Activated CD4-positive, alpha-beta memory T cell treated with anti-CD3 and anti-CD28 coated beads, Interleukin-2, amount 10 ng/mL, durations not matched to agents 7 days and 5 days (primary cell): ENCODE measurements around the gene EPHA7. TPM values are rescaled to one million over a fixed set of nuclear protein-coding genes. Genes with fewer than 3 reads are reported as not detected.

Source experiments
- CTCF ChIA-PET: fragments of 350-600 bp; sonication (Branson Sonifier 250); formaldehyde crosslinking; loops from one replicate; lab custom pipeline; 2021; ENCODE audit warnings: antibody characterized with exemption, inconsistent platforms; lab: Charles Lee
- POLR2A ChIA-PET: fragments of 350-600 bp; sonication (Branson Sonifier 250); formaldehyde crosslinking; loops from one replicate; lab custom pipeline; 2021; ENCODE audit warnings: antibody characterized with exemption; lab: Charles Lee
- DNase-seq: peaks from one replicate; pipeline ENCODE4 v3.0.0-alpha.2; 2020
- H3K27ac Mint-ChIP-seq: one replicate; pipeline ENCODE4 v1.8.0; 2021; ENCODE audit warnings: mild to moderate bottlenecking, mixed read lengths
- H3K27me3 Mint-ChIP-seq: one replicate; pipeline ENCODE4 v1.8.0; 2021; ENCODE audit warnings: mixed read lengths
- H3K36me3 Mint-ChIP-seq: one replicate; pipeline ENCODE4 v1.8.0; 2021; ENCODE audit warnings: low read depth, mixed read lengths
- H3K4me1 Mint-ChIP-seq: one replicate; pipeline ENCODE4 v1.8.0; 2021; ENCODE audit warnings: mixed read lengths
- H3K4me3 Mint-ChIP-seq: one replicate; pipeline ENCODE4 v1.8.0; 2021; ENCODE audit warnings: mild to moderate bottlenecking, mixed read lengths
- H3K9me3 Mint-ChIP-seq: one replicate; pipeline ENCODE4 v1.8.0; 2021; ENCODE audit warnings: mixed read lengths
- total RNA-seq, 2 experiments: library from RNA; stranded (reverse); gene quantifications; one replicate each; pipeline ENCODE4 v1.2.3, GENCODE V29; 2021

EPHA7 gene
- total RNA-seq, 2 experiments from 2014 or later: not detected

DNA sequence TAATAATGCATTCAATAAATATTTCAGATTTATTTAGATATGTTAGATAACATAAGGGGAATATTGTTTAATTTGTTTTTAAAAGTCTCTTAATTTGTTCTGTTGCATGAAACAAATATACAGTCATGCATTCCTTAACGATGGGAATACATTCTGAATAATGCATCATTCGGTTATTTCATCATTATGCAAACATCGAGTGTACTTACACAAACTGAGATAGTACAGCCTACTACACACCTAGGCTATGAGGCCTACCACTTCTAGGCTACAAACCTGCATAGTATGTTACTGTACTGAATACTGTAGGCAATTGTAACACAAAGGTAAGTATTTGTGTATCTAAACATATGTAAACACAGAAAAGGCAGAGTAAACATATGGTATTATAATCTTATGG, 118.7 kb downstream of the EPHA7 start:
- CTCF ChIA-PET: no interaction called here
- POLR2A ChIA-PET: no interaction called here
- Mint-ChIP-seq H3K4me3 (no peak overlapping the region), H3K27ac (no peak overlapping the region), H3K4me1 (no peaks in the 10 kb centered on the region), H3K9me3 (peaks cover 11% of the 10 kb centered on the region), H3K27me3 (no peaks in the 10 kb centered on the region), H3K36me3 (no peaks in the 10 kb centered on the region)
- DNase-seq: no peak

DNA sequence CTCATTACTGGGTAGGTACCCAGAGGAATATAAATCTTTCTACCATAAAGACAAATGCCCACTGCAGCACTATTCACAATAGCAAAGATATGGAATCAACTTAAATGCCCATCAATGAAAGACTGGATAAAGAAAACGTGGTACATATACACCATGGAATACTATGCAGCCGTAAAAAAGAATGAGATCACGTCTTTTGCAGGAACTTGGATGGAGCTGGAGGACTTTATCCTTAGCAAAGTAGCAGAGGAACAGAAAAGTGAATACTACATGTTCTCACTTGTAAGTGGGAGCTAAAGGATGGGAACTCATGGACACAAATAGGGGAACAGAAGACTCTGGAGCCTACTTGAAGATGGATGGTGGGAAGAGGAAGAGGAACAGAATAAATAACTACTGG, 119.7 kb downstream of the EPHA7 start:
- no peaks in the 10 kb centered on the region for H3K4me1 Mint-ChIP-seq
- H3K27me3 Mint-ChIP-seq: no peaks in the 10 kb centered on the region
- CTCF ChIA-PET: no interaction called here

DNA sequence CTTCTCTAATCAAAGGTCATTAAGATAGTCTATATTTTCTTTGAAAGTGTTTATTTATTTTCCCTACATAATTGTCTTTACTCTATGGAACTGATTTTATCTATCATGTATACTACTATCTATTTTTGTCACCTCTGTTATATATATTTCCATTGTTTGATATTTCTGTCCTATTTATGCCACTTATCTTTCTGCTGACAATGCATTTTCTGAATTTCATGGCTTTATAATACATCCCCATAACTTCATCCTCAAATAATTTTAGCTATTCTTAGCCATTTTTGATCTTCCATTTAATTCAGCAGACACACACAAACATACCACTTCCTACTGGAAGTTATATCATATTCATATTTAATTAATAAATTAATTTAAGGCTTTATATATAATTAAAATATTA, 123.7 kb downstream of the EPHA7 start:
- H3K4me3 Mint-ChIP-seq: no peak overlapping the region
- no peaks in the 10 kb centered on the region for H3K4me1 Mint-ChIP-seq
- no peaks in the 10 kb centered on the region for H3K27me3 Mint-ChIP-seq
- no peak overlapping the region for H3K27ac Mint-ChIP-seq
- H3K9me3 Mint-ChIP-seq: peaks cover 7% of the 10 kb centered on the region
- CTCF ChIA-PET: no interaction called here
- no peak for DNase-seq
- no peaks in the 10 kb centered on the region for H3K36me3 Mint-ChIP-seq
- POLR2A ChIA-PET: no interaction called here

More for the DNA sequence above, 119.7 kb downstream of the EPHA7 start:
- Mint-ChIP-seq H3K36me3 (no peaks in the 10 kb centered on the region), H3K27ac (no peak overlapping the region), H3K4me3 (no peak overlapping the region), H3K9me3 (peaks cover 11% of the 10 kb centered on the region)
- DNase-seq: no peak
- POLR2A ChIA-PET: no interaction called here

DNA sequence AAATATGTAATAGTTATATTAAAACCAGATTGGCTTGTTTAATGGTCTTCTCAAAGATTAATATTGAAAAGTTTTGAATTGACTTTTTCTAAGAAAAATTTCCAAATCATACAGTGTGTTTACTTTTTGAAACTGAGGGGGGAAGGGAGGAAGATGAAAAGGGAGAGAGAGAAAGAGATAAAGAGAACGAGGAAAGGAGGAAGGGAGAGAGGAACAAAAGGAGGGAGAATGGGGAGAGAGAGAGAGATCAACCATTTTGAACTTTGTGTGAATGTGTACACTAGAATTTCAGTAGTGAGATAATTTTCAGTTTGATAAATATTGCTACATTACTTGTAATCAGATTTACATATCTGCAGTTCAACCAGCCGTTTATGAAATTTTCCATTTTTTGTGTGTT, 124.5 kb downstream of the EPHA7 start:
- peaks cover 7% of the 10 kb centered on the region for H3K9me3 Mint-ChIP-seq
- no peaks in the 10 kb centered on the region for H3K27me3 Mint-ChIP-seq
- ChIA-PET CTCF (no interaction called here), POLR2A (no interaction called here)
- H3K36me3 Mint-ChIP-seq: no peaks in the 10 kb centered on the region
- no peak for DNase-seq
- no peaks in the 10 kb centered on the region for H3K4me1 Mint-ChIP-seq
- H3K27ac Mint-ChIP-seq: no peak overlapping the region
- no peak overlapping the region for H3K4me3 Mint-ChIP-seq

DNA sequence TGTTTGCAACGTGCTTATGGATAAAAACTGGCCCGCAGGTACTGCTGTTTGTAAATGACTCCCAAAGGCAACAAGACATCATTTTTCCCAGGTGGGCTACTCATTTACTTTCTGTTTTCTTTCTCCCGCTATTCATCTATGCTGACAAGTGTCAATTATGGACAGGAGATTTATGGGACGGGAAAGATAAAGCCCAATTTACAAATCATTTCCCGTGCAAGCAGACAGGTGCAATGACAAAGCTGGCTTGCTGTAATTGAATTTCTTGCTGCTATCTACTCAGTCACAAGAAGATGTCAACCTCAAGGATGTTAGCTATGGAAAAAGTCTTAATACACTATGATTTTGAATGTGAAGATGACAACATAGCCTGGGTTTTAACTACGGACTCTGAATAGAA, 125.5 kb downstream of the EPHA7 start:
- ChIA-PET CTCF (no interaction called here), POLR2A (no interaction called here)
- no peak overlapping the region for H3K4me3 Mint-ChIP-seq
- no peaks in the 10 kb centered on the region for H3K36me3 Mint-ChIP-seq
- H3K9me3 Mint-ChIP-seq: peaks cover 2% of the 10 kb centered on the region
- no peak for DNase-seq
- H3K27me3 Mint-ChIP-seq: no peaks in the 10 kb centered on the region
- H3K27ac Mint-ChIP-seq: no peak overlapping the region
- H3K4me1 Mint-ChIP-seq: no peaks in the 10 kb centered on the region

DNA sequence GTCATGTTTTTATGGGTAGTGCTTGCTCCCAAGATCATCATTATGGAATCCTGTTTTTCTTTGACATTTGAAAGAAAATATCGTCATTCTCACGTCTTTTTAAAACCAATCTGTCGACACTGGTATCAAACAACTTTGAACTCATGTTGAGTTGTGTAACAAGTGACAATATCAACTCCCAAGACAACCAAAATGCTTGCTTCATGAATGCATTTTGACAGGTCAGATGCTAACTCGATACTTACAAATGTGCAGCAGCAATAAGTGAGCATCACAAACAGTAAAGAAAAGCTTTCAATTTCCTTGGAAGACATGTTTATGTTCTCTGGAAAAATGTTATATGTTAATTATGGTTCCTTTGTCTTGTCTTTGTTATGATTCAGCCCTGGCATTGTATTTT, 125.9 kb downstream of the EPHA7 start:
- H3K36me3 Mint-ChIP-seq: no peaks in the 10 kb centered on the region
- CTCF ChIA-PET: no interaction called here
- no peak for DNase-seq
- H3K4me3 Mint-ChIP-seq: no peak overlapping the region
- no peak overlapping the region for H3K27ac Mint-ChIP-seq
- POLR2A ChIA-PET: no interaction called here
- peaks cover 2% of the 10 kb centered on the region for H3K9me3 Mint-ChIP-seq
- no peaks in the 10 kb centered on the region for H3K27me3 Mint-ChIP-seq
- H3K4me1 Mint-ChIP-seq: no peaks in the 10 kb centered on the region

DNA sequence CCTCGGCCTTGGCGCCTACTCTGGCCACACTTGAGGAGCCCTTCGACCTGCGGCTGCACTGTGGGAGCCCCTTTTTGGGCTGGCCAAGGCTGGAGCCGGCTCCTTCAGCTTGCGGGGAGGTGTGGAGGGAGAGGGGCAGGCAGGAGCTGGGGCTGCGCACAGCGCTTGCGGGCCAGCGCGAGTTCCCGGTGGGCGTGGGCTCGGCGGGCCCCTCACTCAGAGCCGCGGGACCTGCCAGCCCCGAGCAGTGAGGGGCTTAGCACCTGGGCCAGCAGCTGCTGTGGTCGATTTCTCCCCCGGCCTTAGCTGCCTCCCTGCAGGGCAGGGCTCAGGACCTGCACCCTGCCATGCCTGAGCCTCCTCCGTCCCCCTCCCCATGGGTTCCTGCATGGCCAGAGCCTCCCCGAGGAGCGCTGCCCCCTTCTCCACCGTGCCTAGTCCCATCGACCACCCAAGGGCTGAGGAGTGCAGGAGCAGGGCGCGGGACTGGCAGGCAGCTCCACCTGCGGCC, 136.8 kb downstream of the EPHA7 start:
- H3K4me3 Mint-ChIP-seq: no peak overlapping the region
- H3K27ac Mint-ChIP-seq: no peak overlapping the region
- no peaks in the 10 kb centered on the region for H3K36me3 Mint-ChIP-seq
- peaks cover 6% of the 10 kb centered on the region for H3K9me3 Mint-ChIP-seq
- POLR2A ChIA-PET: no interaction called here
- CTCF ChIA-PET: no interaction called here
- H3K27me3 Mint-ChIP-seq: no peaks in the 10 kb centered on the region
- no peak for DNase-seq
- H3K4me1 Mint-ChIP-seq: no peaks in the 10 kb centered on the region

DNA sequence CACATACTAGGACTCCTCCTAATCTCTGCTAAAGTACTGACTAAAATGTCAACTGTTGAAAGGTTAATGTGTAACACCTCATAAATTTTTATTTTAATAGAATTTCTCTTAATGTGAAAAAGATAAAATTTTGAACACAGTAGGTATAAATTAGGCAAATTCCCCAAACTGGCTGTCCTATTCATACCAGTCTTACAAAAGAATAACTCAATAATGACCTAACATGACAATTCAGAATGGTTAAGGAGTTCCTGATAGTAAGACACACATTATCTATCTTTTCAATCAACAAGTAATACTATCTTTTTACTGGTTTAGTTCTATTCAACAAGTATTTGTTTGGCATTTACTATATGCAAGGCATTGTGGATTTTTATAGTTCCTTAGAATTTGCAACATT, 141.1 kb downstream of the EPHA7 start:
- Mint-ChIP-seq H3K9me3 (peaks cover 3% of the 10 kb centered on the region), H3K27me3 (no peaks in the 10 kb centered on the region), H3K4me3 (no peak overlapping the region), H3K4me1 (no peaks in the 10 kb centered on the region), H3K36me3 (no peaks in the 10 kb centered on the region), H3K27ac (no peak overlapping the region)
- CTCF ChIA-PET: no interaction called here
- POLR2A ChIA-PET: no interaction called here
- no peak for DNase-seq

DNA sequence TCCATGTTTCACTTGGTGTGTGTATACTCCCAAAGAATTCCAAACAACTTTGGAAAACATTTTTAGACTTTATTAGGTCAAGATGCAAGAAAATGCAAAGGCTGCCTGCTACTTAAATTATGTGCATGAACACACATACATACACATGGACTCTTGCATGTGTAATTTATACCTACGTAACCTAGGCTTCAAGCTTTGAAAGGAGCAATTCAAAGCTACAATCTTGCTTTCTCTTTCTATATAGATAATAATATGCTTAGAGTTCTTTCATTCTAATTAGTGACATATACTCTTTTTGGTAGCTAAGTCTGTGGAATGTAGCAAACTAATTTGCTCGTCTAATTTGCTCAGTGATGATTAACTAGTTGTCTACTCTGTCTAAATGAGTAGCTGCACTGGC, 146.5 kb downstream of the EPHA7 start:
- H3K4me1 Mint-ChIP-seq: no peaks in the 10 kb centered on the region
- CTCF ChIA-PET: no interaction called here

DNA sequence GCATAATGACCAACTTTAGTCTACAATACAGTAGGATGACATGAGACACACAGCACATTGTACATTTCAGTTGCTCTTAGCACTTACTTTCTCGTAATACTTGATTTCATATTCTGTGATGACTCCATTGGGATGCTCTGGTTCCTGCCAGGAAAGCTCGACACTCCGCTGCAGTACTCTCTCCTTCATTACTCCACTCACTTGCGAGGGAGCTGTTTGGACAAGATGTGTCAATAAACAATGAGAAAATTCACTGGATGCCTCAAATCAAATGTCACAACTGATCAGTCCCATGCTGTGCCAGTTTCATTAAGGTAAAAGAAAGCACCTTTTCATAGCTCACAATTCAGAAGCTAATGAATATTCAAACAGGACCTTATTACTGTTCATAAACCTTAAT, 147.1 kb downstream of the EPHA7 start:
- no peak overlapping the region for H3K4me3 Mint-ChIP-seq
- H3K27me3 Mint-ChIP-seq: no peaks in the 10 kb centered on the region
- CTCF ChIA-PET: no interaction called here
- no peaks in the 10 kb centered on the region for H3K4me1 Mint-ChIP-seq
- H3K27ac Mint-ChIP-seq: no peak overlapping the region
- H3K36me3 Mint-ChIP-seq: no peaks in the 10 kb centered on the region
- DNase-seq: no peak
- no peaks in the 10 kb centered on the region for H3K9me3 Mint-ChIP-seq
- POLR2A ChIA-PET: no interaction called here

More for the DNA sequence above, 146.5 kb downstream of the EPHA7 start:
- no peak for DNase-seq
- H3K4me3 Mint-ChIP-seq: no peak overlapping the region
- no peaks in the 10 kb centered on the region for H3K36me3 Mint-ChIP-seq
- H3K27ac Mint-ChIP-seq: no peak overlapping the region
- H3K27me3 Mint-ChIP-seq: no peaks in the 10 kb centered on the region
- POLR2A ChIA-PET: no interaction called here
- no peaks in the 10 kb centered on the region for H3K9me3 Mint-ChIP-seq

DNA sequence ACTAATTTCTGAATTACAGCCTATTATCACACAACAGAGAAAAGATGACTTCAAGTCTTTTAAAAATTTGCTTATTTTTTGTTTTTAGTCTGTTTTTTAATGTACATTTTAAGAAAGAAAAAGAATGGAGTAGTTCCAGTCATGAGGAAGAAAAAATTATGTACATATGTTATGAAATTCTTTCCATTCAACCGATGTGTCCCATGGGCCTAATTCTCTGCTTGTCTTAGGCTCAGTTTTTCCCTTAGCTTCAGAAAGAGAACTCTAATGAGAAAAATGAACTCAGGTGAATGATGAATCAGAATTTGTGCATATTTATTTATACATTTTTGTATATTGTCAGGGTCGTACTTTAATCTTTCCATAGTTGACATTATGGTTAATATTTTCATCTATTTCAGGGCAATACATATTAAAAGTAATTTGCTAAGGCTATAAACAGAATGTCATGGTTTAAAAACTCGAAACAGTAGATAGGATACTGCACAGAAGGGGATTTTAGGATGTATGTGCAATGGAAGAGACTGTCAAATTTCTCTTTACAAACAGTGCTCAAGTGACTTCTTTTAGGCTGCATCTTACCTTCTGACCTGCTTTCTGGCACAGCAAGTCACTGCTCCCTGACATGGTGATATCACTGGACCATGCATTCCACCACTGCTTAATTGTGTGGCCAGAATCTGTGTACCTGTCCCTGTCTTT, 153.1 kb downstream of the EPHA7 start:
- no peaks in the 10 kb centered on the region for H3K4me1 Mint-ChIP-seq
- H3K36me3 Mint-ChIP-seq: no peaks in the 10 kb centered on the region
- no peak for DNase-seq
- H3K27ac Mint-ChIP-seq: no peak overlapping the region
- H3K9me3 Mint-ChIP-seq: no peaks in the 10 kb centered on the region
- POLR2A ChIA-PET: no interaction called here
- CTCF ChIA-PET: no interaction called here
- no peak overlapping the region for H3K4me3 Mint-ChIP-seq
- no peaks in the 10 kb centered on the region for H3K27me3 Mint-ChIP-seq

DNA sequence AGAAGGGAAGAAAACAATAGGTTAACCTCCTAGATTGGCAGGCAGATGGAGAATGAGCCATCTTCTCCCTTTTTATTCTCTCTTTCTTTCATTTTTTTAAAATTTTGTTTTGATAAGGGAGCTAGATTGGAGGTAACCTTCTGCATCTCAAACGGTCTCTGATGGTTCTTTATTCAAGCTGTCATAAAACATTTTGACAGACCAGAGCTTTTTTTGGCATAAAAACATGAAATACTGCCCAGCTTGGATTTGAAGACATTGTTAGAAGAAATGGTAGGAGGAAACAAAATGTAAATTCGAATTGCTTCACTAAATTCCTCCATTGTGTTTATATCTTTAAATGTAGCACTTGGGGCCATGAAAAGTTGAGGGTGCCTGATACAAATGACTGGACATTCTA, 158.5 kb downstream of the EPHA7 start:
- no peak for DNase-seq
- H3K27me3 Mint-ChIP-seq: no peaks in the 10 kb centered on the region
- POLR2A ChIA-PET: no interaction called here
- no peak overlapping the region for H3K4me3 Mint-ChIP-seq
- H3K4me1 Mint-ChIP-seq: no peaks in the 10 kb centered on the region
- H3K9me3 Mint-ChIP-seq: no peaks in the 10 kb centered on the region
- CTCF ChIA-PET: no interaction called here
- no peak overlapping the region for H3K27ac Mint-ChIP-seq
- H3K36me3 Mint-ChIP-seq: no peaks in the 10 kb centered on the region

DNA sequence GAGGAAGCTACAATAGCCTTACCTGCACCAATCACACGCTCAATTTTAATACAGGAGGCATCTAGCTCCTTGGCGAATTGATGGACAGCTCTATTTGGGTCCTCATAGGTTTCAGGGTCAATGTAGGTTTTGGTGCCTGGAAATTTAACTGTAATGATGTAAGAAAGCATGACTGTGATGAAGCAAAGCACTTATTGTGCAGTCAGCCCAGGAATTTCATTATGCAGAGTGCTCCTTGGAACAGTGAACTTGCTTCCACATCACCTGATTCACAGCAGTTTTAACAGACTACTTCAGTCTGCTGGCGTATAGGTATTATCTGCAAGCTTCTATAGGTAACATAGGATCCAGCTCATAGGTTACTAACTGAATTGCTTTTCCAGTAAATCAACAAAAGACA, 160.0 kb downstream of the EPHA7 start:
- no peak for DNase-seq
- ChIA-PET POLR2A (no interaction called here), CTCF (no interaction called here)
- no peaks in the 10 kb centered on the region for H3K4me1 Mint-ChIP-seq
- no peaks in the 10 kb centered on the region for H3K27me3 Mint-ChIP-seq
- no peak overlapping the region for H3K27ac Mint-ChIP-seq
- no peaks in the 10 kb centered on the region for H3K9me3 Mint-ChIP-seq
- no peak overlapping the region for H3K4me3 Mint-ChIP-seq
- H3K36me3 Mint-ChIP-seq: no peaks in the 10 kb centered on the region

DNA sequence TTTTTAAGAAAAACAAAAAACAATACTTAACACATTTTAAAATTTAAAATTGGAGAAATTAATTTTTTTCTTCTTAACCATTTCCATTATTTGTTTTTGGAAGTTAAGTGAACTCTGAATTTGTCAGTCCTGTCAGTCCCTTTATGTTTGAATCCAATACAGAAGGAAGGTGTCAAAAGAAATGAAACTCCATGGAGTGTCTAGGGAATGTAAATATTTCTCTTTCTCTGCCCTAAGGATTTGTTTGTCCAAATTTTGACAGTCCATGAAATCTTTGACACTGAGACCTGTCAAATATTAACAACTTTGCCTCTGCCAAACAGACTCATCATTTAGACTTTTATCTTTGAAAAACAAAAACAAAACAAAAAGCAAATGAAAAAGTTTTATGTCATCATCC, 166.4 kb downstream of the EPHA7 start:
- Mint-ChIP-seq H3K9me3 (no peaks in the 10 kb centered on the region), H3K4me1 (no peaks in the 10 kb centered on the region), H3K27ac (no peak overlapping the region), H3K27me3 (no peaks in the 10 kb centered on the region), H3K36me3 (no peaks in the 10 kb centered on the region), H3K4me3 (no peak overlapping the region)
- ChIA-PET CTCF (no interaction called here), POLR2A (no interaction called here)
- DNase-seq: no peak
